HG03457 (cell line): ENCODE measurements around the gene CCNY.

Source experiments
- ATAC-seq: cut with Tn5 transposase; IDR thresholded peaks from one replicate; pipeline ENCODE4 v1.9.1; 2021; ENCODE audit warnings: moderate number of reproducible peaks; ENCODE audit not compliant: unreplicated experiment

The CCNY gene

GRCh38 chr10:35423505-35424306, 87.4 kb downstream of the CCNY start:
- no peak for ATAC-seq

- no peak for ATAC-seq
These were observed 88.5 kb downstream of the CCNY start for GRCh38 chr10:35424680-35425285.

DNA sequence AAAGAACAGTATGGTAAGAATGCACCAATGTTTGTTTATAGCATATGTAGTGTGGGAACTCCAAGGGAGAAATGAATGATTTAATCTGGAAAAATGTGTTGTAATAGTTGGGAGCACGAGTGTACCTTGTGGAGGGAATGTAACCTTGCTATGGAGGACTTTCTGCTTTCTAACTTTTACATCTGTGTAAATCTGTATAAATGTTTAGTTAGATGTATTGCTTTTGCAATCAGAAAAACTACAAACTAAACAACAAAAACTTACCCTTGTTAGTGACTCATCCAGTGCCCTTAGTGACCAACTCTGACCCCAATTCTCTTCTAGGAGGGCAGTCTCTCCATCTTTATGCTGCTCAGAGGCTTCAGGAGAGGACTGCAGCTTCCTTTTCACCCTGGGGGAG, 89.3 kb downstream of the CCNY start:
- ATAC-seq, result no peak

GRCh38 chr10:35426657-35427056, 90.3 kb downstream of the CCNY start:
- no peak for ATAC-seq

DNA sequence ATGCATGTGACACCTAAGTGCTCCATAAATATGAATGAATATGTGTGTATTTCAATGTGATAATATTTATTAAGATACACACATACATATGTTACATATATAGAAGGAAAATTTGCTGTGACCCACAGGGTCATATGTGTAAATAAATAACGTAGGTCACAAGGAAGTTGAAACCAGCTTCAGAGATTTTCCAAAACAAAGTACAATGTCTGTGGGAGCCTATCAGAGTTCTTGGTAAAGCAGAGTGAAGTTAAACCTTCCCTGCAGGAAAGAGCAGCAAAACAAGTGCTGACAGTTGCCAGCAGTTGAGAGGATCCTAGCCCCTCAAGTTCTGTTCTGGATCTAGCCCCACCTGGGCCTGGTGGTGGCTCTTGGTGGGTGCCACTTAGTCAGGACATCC, 91.2 kb downstream of the CCNY start:
- no peak for ATAC-seq

DNA sequence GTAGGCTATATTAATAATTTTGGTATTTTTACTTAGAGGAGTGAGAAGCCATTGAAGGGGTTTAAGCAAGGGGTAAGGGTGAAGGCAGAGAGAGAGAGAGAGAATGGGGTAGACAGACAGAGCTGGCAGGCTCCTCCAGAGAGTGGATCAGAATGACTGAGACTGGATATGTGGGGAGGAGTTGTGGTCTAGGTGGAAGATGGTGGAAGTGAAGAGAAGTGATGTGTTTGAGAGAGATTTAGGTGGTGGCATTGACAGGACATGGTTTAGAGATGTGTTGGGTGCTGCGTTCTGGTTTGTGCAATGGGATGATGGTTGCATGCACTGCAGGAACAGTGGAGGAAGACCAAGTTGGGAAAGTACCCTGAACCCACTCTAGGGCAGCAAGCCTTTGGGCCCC, 92.2 kb downstream of the CCNY start:
- ATAC-seq, result no peak

- ATAC-seq, result no peak
These were observed 96.6 kb downstream of the CCNY start for GRCh38 chr10:35432781-35433338.

- ATAC-seq, result no peak
These were observed 97.6 kb downstream of the CCNY start for GRCh38 chr10:35433851-35434426.

GRCh38 chr10:35434533-35434932, 98.2 kb downstream of the CCNY start:
- ATAC-seq, result no peak

- ATAC-seq, result no peak
These were observed 99.5 kb downstream of the CCNY start for GRCh38 chr10:35435824-35436223.

- ATAC-seq, result no peak
These were observed 101.5 kb downstream of the CCNY start for GRCh38 chr10:35437829-35438228.

DNA sequence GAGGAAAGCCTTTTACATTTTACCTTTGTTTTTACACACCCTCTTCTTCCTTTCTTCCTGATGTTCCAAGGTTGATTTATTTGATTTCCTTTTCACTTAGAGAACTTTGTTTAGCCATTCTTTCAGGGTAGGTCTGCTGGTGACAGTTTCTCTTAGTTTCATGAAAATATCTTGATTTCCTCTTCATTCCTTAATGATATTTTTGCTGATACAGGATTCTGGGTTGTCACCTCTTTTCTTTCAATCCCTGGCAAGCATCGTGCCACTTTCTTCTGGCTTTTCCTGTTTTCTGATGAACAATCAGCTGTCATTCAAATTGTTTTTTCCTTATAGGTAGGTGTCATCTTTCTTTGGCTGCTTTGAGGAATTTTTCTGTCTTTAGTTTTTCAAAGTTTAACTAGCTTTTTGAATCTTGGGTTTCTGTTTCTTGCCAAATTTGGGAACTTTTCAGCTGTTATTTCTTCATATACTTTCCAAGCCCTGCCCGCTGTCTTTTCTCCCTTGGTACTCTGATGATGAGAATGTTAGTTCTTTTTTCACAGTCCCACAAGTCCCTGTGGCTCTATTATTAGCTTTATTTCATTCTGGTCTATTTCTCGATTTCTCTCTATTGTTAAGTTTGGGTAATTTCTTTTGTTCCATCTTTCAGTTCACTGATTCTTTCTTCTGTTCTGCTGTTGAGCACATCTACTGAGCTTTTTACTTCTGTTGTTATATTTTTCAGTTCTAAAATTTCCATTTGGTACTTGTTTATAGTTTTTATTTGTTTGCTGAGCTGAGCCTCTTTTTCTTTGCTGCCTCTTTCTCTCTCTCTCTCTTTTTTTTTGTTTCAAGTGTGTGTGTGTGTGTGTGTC, 102.6 kb downstream of the CCNY start:
- no peak for ATAC-seq

- ATAC-seq, result no peak
These were observed 103.7 kb downstream of the CCNY start for GRCh38 chr10:35440016-35440415.

DNA sequence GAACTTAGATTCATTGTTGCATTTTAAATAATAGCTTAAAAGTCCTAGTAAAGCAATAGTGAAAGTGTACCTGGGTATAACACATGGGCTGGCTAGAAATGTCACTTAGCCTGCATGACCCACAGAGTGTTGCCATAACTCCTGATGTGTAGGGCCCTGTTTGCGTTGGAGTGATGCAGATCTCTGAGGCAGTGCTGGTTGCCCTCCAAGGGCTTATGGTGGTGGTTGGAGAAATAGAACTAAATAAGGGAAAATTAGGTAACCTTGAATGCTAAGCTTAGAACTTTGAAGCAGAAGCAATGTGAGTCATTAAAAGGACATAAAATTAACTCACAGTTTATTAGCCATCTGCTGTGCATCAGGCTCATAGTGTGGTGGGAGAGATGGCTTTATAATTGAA, 105.7 kb downstream of the CCNY start:
- ATAC-seq, result no peak

DNA sequence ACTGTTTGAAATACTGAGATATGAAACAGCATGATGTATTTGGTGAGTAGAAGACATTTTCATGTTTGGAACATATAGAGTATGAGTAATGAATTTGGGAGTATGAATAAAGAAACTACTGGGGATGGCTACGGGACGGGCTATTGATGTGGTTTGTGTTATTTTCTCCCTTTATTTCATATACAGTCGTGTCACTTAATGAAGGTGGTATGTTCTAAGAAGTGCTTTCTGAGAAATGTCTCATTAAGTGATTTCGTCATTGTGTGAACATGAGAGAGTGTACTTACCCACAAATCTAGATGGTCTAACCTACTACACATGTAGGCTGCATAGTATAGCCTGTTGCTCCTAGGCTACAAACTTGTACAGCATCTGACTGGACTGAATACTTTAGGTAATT, 106.3 kb downstream of the CCNY start:
- ATAC-seq, result no peak

DNA sequence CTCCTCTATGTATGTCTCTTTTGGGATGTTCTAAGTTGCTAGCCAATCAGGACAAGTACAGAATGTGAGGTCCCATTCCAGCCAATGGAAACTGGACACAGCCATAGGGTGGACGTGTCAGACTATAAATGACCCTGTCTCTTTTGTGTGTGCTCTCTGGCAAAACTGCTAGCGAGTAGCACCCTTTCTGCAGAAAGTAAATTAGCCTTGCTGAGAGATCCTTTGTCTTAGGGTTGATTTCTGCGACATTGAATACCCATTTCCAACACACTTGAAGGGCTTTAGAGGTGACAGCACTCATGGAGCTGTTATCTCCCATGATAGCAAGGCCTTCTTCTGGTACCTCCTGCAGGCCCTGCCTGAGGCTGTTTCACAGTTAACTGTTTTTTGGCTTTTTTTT, 107.5 kb downstream of the CCNY start:
- no peak for ATAC-seq

- no peak for ATAC-seq
These were observed 109.0 kb downstream of the CCNY start for GRCh38 chr10:35445150-35445884.

DNA sequence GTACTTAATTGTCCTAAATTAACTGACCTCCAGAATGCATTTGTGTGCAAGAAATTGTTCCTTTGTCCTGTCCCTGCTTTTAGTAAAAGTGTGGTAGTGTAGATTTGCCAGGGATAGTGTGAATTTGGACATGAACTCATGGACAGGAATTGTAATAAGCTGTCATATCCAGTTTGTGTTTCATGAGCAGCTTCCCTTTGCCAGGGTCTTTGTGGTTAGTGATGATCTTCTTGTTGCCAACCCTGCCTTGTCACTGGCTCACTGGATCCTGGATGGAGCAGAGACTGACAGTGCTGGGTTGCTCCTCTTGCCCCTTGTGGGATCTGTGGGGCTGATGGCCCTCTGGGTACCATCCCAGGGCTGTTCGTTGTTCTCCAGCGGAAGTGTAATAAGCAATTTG, 110.1 kb downstream of the CCNY start:
- ATAC-seq, result no peak

GRCh38 chr10:35447693-35448407, 111.5 kb downstream of the CCNY start:
- no peak for ATAC-seq
